ENCODE measurements around the gene SMG5.

DNA sequence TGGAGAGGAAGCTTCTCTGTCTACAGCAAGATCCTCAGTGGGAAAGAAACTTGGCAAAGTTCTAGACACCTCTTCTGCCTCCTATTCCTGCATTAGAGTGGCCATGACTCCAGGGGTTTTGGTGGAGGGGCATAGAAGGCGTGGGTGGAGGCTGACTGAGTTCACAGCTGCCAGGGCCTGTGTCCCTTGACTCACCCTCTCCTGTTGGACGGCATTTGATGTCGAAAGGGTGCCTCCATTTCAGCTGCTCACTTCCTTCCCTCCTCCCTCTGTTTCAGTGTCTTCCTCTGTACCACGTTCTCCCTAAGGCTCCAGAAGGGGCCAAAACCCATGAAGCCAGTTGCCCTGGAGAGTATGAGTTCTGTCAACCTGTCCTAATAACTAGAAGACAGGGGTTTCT, 2.1 kb upstream of the SMG5 start:
- TF ChIP-seq, protein P1, sequence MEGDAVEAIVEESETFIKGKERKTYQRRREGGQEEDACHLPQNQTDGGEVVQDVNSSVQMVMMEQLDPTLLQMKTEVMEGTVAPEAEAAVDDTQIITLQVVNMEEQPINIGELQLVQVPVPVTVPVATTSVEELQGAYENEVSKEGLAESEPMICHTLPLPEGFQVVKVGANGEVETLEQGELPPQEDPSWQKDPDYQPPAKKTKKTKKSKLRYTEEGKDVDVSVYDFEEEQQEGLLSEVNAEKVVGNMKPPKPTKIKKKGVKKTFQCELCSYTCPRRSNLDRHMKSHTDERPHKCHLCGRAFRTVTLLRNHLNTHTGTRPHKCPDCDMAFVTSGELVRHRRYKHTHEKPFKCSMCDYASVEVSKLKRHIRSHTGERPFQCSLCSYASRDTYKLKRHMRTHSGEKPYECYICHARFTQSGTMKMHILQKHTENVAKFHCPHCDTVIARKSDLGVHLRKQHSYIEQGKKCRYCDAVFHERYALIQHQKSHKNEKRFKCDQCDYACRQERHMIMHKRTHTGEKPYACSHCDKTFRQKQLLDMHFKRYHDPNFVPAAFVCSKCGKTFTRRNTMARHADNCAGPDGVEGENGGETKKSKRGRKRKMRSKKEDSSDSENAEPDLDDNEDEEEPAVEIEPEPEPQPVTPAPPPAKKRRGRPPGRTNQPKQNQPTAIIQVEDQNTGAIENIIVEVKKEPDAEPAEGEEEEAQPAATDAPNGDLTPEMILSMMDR (conservative IDR thresholded peaks at IDR 0.05): no peak
- no peak for TF ChIP-seq EZH2 (IDR thresholded peaks at IDR 0.05; ENCODE audit: low read depth)
